ENCODE results near the gene TCF15. TPM values are rescaled to one million over a fixed set of nuclear protein-coding genes. Genes with fewer than 3 reads are reported as not detected.

The TCF15 gene
- total and polyA plus RNA-seq, 2 of the 4 experiments (the other 2 are of a cell fraction): not detected

- Histone ChIP-seq H3K4me1 (ENCODE audit: control insufficient read depth, insufficient read depth, low read length) (no peaks in the 10 kb centered on the region), H3K9me1 (ENCODE audit: insufficient read depth, low read length) (no peaks in the 10 kb centered on the region), H2AFZ (replicated peaks; ENCODE audit: low read length, poor library complexity) (no peak overlapping the region), H3K27me3 (ENCODE audit: control insufficient read depth, insufficient read depth, low read length) (peaks cover 27% of the 10 kb centered on the region), H4K8ac (ENCODE audit: low read depth in 2 of 2, low read length in 2 of 2) (no peak overlapping the region), H3K4me3 (ENCODE audit: insufficient read depth, low read depth, low read length) (no peak overlapping the region), H4K91ac (ENCODE audit: insufficient read depth, low read depth, low read length) (no peak overlapping the region), H3K36me3 (ENCODE audit: control insufficient read depth, insufficient read depth, low read length) (no peaks in the 10 kb centered on the region), H2BK15ac (ENCODE audit: low read depth, low read length) (no peak overlapping the region), H2BK5ac (ENCODE audit: low read depth, low read length, poor library complexity, severe bottlenecking) (no peak overlapping the region), H2BK120ac (ENCODE audit: low read depth, low read length) (no peak overlapping the region), H3K79me1 (ENCODE audit: low read depth in 1 of 2, low read length in 2 of 2) (no peaks in the 10 kb centered on the region), H3K9me3 (ENCODE audit: control insufficient read depth, insufficient read depth, low read length) (peaks cover 5% of the 10 kb centered on the region), H4K20me1 (ENCODE audit: insufficient read depth, low read length) (no peaks in the 10 kb centered on the region), H3K4me2 (ENCODE audit: low read depth, low read length) (no peak overlapping the region), H3K4ac (ENCODE audit: low read depth, low read length) (no peak overlapping the region), H3K23ac (ENCODE audit: low read depth, low read length) (no peak overlapping the region), H3K27ac (ENCODE audit: insufficient read depth, low read length) (no peak overlapping the region), H2AK5ac (ENCODE audit: low read depth, low read length) (no peak overlapping the region), H3K18ac (ENCODE audit: low read depth, low read length) (no peak overlapping the region), H3K9ac (ENCODE audit: low read depth, low read length) (no peak overlapping the region), H3K56ac (ENCODE audit: extremely low read depth, insufficient read depth, low read length) (no peak overlapping the region), H2AK9ac (replicated peaks; ENCODE audit: low read depth, low read length, poor library complexity) (no peak overlapping the region), H3K14ac (replicated peaks; ENCODE audit: low read depth, low read length) (no peak overlapping the region), H4K5ac (ENCODE audit: low read depth, low read length) (no peak overlapping the region), H2BK20ac (ENCODE audit: low read depth, low read length) (no peak overlapping the region)
- CTCF ChIA-PET: interaction anchor here (0.7 kb wide), 1 partner anchor 359 kb away, joined by 4 read pairs; no protein-coding TSS in a partner anchor
- no TSS peak for BruUV-seq (replicated peaks)
- dilution Hi-C loops (cut with HindIII; ENCODE audit: low sequenced_read_pairs, unreplicated experiment): no loop called here
- POLR2A ChIA-PET (ENCODE audit: unreplicated experiment): no interaction called here
- ATAC-seq (ENCODE audit: low read depth) (no peak), DNase-seq (no peak)
- TF ChIP-seq RFX5 (IDR thresholded peaks at IDR 0.05; ENCODE audit: low read depth, low read length): no peak
- no peak for TF ChIP-seq MAZ (IDR thresholded peaks at IDR 0.05; ENCODE audit: borderline replicate concordance, low read depth, low read length)
- no peak for TF ChIP-seq RAD21 (IDR thresholded peaks at IDR 0.05; ENCODE audit: low read length)
- no peak for TF ChIP-seq FOS (IDR thresholded peaks at IDR 0.05; ENCODE audit: low read depth, low read length)
- TF ChIP-seq POLR2A (IDR thresholded peaks at IDR 0.05; ENCODE audit: low read depth, low read length): no peak
- TF ChIP-seq CHD1 (IDR thresholded peaks at IDR 0.05; ENCODE audit: low read depth, low read length): no peak
- no peak for TF ChIP-seq CEBPB (IDR thresholded peaks at IDR 0.05; ENCODE audit: low read depth, low read length)
- no peak for TF ChIP-seq RCOR1 (IDR thresholded peaks at IDR 0.05; ENCODE audit: insufficient replicate concordance, low read length)
- intact Hi-C loops (cut with micrococcal nuclease): no loop called here
- in situ Hi-C loops (cut with MboI; ENCODE audit: low sequenced_read_pairs): no loop called here
- 43% methylated on average over 1 of the region's 7 CpGs; no CpG with 5 or more reads in 1 of the 2 experiments for WGBS, 2 experiments (ENCODE audit: extremely low coverage in 2 of 2, insufficient read length in 1 of 2)
These were observed 12.1 kb upstream of the TCF15 start for GRCh38 chr20:622161-622560.

Data from IMR-90 (cell line).